Measurements from ENCODE around the gene TPX2. TPM values are rescaled to one million over a fixed set of nuclear protein-coding genes. Genes with fewer than 3 reads are reported as not detected.

Gene TPX2
- total and polyA plus RNA-seq, 7 donors: 0.63 to 8.5 (median 2.2) TPM

DNA sequence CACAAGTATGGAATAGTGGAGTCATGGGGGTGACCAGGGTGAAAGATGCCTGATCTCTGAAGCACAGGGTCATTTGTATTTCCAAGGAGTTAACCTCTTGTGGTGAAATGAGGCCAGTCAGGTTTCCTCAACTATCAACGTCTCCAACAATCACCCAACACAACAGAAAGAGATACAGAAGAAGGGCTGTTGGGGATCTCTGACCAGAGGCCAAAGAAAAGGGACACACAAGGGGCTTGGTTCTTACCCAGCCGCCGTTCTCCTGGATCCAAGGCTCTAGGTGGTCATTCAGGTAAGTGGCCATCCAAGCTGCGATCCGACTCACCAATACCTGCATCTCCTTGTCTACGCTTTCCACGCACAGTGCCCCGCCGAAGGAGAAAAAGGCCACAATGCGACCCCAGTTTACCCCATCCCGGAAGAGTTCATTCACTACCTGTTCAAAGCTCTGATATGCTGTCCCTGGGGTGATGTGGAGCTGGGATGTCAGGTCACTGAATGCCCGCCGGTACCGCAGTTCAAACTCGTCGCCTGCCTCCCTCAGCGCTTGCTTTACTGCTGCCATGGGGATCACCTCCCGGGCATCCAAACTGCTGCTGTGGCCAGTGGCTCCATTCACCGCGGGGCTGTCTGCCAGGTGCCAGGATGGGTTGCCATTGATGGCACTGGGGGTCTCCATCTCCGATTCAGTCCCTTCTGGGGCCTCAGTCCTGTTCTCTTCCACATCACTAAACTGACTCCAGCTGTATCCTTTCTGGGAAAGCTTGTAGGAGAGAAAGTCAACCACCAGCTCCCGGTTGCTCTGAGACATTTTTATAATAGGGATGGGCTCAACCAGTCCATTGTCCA is 17.5 kb upstream of the TPX2 start:
- Histone ChIP-seq H3K4me1 (peaks cover 38% of the 10 kb centered on the region), H3K36me3 (ENCODE audit: insufficient read depth in 1 of 2, low read depth in 1 of 2) (peaks cover 9 to 41% of the 10 kb centered on the region in 2 donors), H3K27me3 (ENCODE audit: insufficient read depth in 3 of 3, low read length in 2 of 3) (no peaks in the 10 kb centered on the region), H3K9me3 (no peaks in the 10 kb centered on the region), H3K27ac (peak overlapping the region; percentile 98), H3K4me3 (peak overlapping the region; percentile 85)
- ATAC-seq (no peak), DNase-seq (peak; percentile 34 to 70)
- intact Hi-C loops (cut with DNase I): loop anchor here (2.0 to 10.0 kb wide), 3 partner anchors 13 to 313 kb away; no protein-coding TSS in a partner anchor
- 39 to 46% (median 40%) methylated on average over 22 of the region's 22 CpGs for WGBS, 3 donors
- TF ChIP-seq CTCF (IDR thresholded peaks at IDR 0.05): no peak

DNA sequence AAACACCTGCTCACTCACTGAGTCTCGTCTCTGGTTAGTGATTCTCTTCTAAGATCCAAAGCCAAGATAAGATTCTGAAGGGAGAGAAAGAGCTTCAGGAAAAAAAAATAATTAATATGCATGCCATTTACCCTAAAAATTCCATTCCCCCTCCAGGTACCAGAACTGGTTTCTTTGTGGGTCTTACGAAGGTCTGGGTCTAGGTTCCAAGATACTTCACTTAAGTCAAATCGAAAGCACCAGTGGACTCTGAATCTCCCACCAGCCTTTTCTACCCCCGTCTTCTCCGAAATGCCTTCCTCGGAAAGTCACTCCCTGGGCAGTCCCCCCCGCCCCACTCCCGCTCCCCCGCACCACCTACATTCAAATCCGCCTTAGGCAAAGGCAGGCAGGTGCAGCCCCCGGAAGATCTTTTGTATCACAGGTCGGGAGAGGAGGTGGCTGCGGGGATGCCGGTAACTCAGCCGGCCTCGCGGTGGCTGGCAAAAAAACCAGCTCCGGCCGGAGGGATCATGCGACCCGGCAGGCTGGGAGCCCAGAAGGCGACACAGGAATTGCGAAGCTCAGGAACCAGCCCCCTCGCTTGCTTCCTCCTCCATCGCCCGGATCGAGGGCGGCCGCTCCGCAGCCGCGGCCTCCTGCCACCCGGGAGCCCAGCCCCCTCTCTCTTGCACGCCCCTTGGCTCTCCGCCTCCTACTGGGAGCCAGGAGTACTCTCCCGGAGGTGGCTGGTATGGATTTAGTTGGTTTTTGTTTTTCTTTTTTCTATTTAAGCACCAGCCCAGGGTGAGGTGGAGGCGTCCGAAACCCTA is 16.6 kb upstream of the TPX2 start, which contains the start of gene BCL2L1:
BCL2L1 (minus strand) TSS at position 612 of the 812 bp plus-strand sequence. CDS start 650 bp downstream, outside the sequence.
- TF ChIP-seq CTCF (IDR thresholded peaks at IDR 0.05): peak; percentile 77
- no peaks in the 10 kb centered on the region for H3K27me3 ChIP-seq (ENCODE audit: insufficient read depth in 3 of 3, low read length in 2 of 3)
- H3K27ac ChIP-seq: peak within 1 kb of the TSS; percentile 98
- peaks cover 30% of the 10 kb centered on the region for H3K4me1 ChIP-seq
- intact Hi-C loops (cut with DNase I): loop anchor here (2.0 to 10.0 kb wide), 3 partner anchors 14 to 312 kb away; no protein-coding TSS in a partner anchor
- 0 to 1% (median 0%) methylated on average over 38 of the region's 38 CpGs for WGBS, 3 donors
- H3K9me3 ChIP-seq: no peaks in the 10 kb centered on the region
- H3K4me3 ChIP-seq: peak within 1 kb of the TSS; percentile 85
- peak; percentile 75 to 83 (median 78) for ATAC-seq
- peak; percentile 88 to 94 for DNase-seq
- H3K36me3 ChIP-seq (ENCODE audit: insufficient read depth in 1 of 2, low read depth in 1 of 2): peaks cover 7 to 41% of the 10 kb centered on the region in 2 donors

DNA sequence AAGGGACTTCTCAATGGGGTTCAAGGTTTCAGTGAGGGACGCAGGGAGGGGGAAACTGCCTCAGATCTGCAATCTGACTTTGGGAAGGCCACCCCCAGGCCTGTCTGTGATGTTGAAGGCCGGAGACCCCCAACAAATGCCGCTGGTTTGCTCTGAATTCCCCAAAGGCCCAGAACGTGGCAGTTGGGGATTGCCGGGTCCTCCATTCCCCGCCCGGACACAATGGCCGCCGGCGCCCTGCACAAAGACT is 16.1 kb upstream of the TPX2 start:
- Histone ChIP-seq H3K9me3 (no peaks in the 10 kb centered on the region), H3K4me3 (peak overlapping the region; percentile 85), H3K4me1 (peaks cover 25% of the 10 kb centered on the region), H3K27me3 (ENCODE audit: insufficient read depth in 3 of 3, low read length in 2 of 3) (no peaks in the 10 kb centered on the region), H3K27ac (peak overlapping the region; percentile 98), H3K36me3 (ENCODE audit: insufficient read depth in 1 of 2, low read depth in 1 of 2) (peaks cover 5 to 36% of the 10 kb centered on the region in 2 donors)
- intact Hi-C loops (cut with DNase I): loop anchor here (2.0 to 10.0 kb wide), 3 partner anchors 14 to 312 kb away; no protein-coding TSS in a partner anchor
- WGBS, 3 donors: 0 to 1% (median 1%) methylated on average over 10 of the region's 10 CpGs
- no peak for DNase-seq
- no peak for TF ChIP-seq CTCF (IDR thresholded peaks at IDR 0.05)
- no peak for ATAC-seq

DNA sequence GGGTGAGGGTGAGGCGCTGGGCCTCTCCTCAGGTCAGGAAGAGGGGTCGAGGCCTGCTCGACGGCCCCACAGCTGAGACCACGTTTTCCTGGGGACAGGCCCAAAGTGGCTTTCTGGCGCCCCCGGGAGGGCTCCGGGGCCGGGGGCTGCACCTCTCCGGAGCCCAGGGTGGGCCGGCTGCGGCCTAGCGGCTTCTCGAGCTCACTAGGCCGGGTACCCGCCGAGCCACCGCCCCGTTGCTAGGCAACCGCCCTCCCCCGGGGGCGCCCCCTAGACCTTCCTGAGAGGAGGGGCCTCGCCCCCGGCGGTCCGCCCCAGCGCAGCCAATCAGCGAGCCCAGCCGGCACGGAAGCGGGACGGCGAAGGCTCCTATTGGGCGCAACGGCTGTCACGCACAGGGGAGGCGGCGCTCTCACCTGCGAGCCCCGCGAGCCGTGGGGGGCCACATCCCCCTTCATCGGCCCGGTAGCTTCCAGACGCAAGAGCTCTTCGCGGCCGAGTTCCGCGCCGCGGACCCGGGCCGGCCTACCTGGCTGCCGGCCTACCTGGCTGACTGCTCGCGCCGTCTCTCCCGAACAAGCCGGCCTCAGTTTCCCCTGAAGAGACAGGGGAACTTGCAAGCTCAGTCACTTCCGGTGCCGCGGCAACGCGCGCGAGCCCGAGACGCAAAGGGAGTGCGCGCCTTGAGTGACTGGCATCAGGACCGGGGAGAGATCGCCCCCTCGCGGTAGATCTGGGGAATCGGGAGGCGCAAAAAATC is 15.6 kb upstream of the TPX2 start:
- H3K27ac ChIP-seq: peak overlapping the region; percentile 98
- peak; percentile 96 for TF ChIP-seq CTCF (IDR thresholded peaks at IDR 0.05)
- peak; percentile 99 for DNase-seq
- H3K9me3 ChIP-seq: no peaks in the 10 kb centered on the region
- H3K4me1 ChIP-seq: peaks cover 21% of the 10 kb centered on the region
- peak; percentile 92 to 94 (median 93) for ATAC-seq
- intact Hi-C loops (cut with DNase I): loop anchor here (1.0 to 10.0 kb wide), 4 partner anchors 15 to 311 kb away; no protein-coding TSS in a partner anchor
- peaks cover 5 to 32% of the 10 kb centered on the region in 2 donors for H3K36me3 ChIP-seq (ENCODE audit: insufficient read depth in 1 of 2, low read depth in 1 of 2)
- WGBS, 3 donors: 0 to 1% (median 0%) methylated on average over 51 to 77 of the region's 77 CpGs
- peak overlapping the region; percentile 85 for H3K4me3 ChIP-seq
- H3K27me3 ChIP-seq (ENCODE audit: insufficient read depth in 3 of 3, low read length in 2 of 3): no peaks in the 10 kb centered on the region
